Measurements from ENCODE around the gene RARB.

RARB gene

GRCh38 chr3:25567806-25568524 is 139.9 kb downstream of the RARB start:
- POLR2A ChIA-PET, result no interaction called here
- Histone ChIP-seq H3K36me3 (ENCODE audit: control insufficient read depth in 2 of 2, insufficient read depth in 1 of 2, low read length in 2 of 2) (no peaks in the 10 kb centered on the region), H3K9me3 (ENCODE audit: control insufficient read depth, insufficient read depth, low read depth, low read length) (no peaks in the 10 kb centered on the region), H3K27ac (ENCODE audit: extremely low read depth, low read depth, low read length) (no peak overlapping the region), H3K4me3 (ENCODE audit: low read depth, low read length) (no peak overlapping the region), H3K4me1 (ENCODE audit: control insufficient read depth, insufficient read depth, low read length) (no peaks in the 10 kb centered on the region)
- CTCF ChIA-PET, result no interaction called here
- no peak for TF ChIP-seq HIC1 (tag by site-specific recombination; IDR thresholded peaks at IDR 0.05)
- TF ChIP-seq AEBP2 (tag by site-specific recombination; IDR thresholded peaks at IDR 0.05; ENCODE audit: borderline replicate concordance), result no peak
- TF ChIP-seq ZNF18 (tag by site-specific recombination; IDR thresholded peaks at IDR 0.05), result no peak
- TF ChIP-seq ZNF561 (tag by site-specific recombination; IDR thresholded peaks at IDR 0.05; ENCODE audit: borderline replicate concordance), result no peak
- no peak for TF ChIP-seq ZNF24 (tag by site-specific recombination; IDR thresholded peaks at IDR 0.05)
- TF ChIP-seq ZSCAN16 (tag by site-specific recombination; IDR thresholded peaks at IDR 0.05), result no peak
- TF ChIP-seq ZNF280D (tag by site-specific recombination; IDR thresholded peaks at IDR 0.05), result no peak
- TF ChIP-seq ZNF585B (tag by site-specific recombination; IDR thresholded peaks at IDR 0.05), result no peak
- TF ChIP-seq ZNF529 (tag by site-specific recombination; IDR thresholded peaks at IDR 0.05; ENCODE audit: insufficient replicate concordance), result no peak
- no peak for TF ChIP-seq MEIS1 (CRISPR knock-in tag; IDR thresholded peaks at IDR 0.05; ENCODE audit: borderline replicate concordance)
- no peak for TF ChIP-seq ZNF423 (tag by site-specific recombination; IDR thresholded peaks at IDR 0.05)

GRCh38 chr3:25568525-25569078 is 140.5 kb downstream of the RARB start:
- POLR2A ChIA-PET, result no interaction called here
- H3K4me3 ChIP-seq (ENCODE audit: low read depth, low read length), result no peak overlapping the region
- no peak for TF ChIP-seq ZNF211 (tag by site-specific recombination; IDR thresholded peaks at IDR 0.05; ENCODE audit: low read depth)
- no peak for TF ChIP-seq ZNF843 (tag by site-specific recombination; IDR thresholded peaks at IDR 0.05)
- no peak for TF ChIP-seq KLF9 (tag by site-specific recombination; IDR thresholded peaks at IDR 0.05; ENCODE audit: low read depth)
- TF ChIP-seq ZNF510 (tag by site-specific recombination; IDR thresholded peaks at IDR 0.05; ENCODE audit: insufficient replicate concordance), result no peak
- no peak for TF ChIP-seq ZNF214 (tag by site-specific recombination; IDR thresholded peaks at IDR 0.05; ENCODE audit: borderline replicate concordance)
- CTCF ChIA-PET, result interaction anchor here (0.5 kb wide), 2 partner anchors 20 to 175 kb away, joined by 3 to 6 read pairs; no protein-coding TSS in a partner anchor
- no peak overlapping the region for H3K27ac ChIP-seq (ENCODE audit: extremely low read depth, low read depth, low read length)
- no peaks in the 10 kb centered on the region for H3K9me3 ChIP-seq (ENCODE audit: control insufficient read depth, insufficient read depth, low read depth, low read length)
- H3K4me1 ChIP-seq (ENCODE audit: control insufficient read depth, insufficient read depth, low read length), result no peaks in the 10 kb centered on the region
- H3K36me3 ChIP-seq (ENCODE audit: control insufficient read depth in 2 of 2, insufficient read depth in 1 of 2, low read length in 2 of 2), result no peaks in the 10 kb centered on the region
